B cell (primary cell): Measurements from ENCODE around the gene AASDHPPT. TPM values are rescaled to one million over a fixed set of nuclear protein-coding genes. Genes with fewer than 3 reads are reported as not detected.

Source experiments
- ATAC-seq: fragments of 200-7000 bp; cut with Tn5 transposase; one replicate; pipeline ENCODE4 v1.10.0; 2021; ENCODE audit warnings: low read depth, mild to moderate bottlenecking, moderate number of reproducible peaks, moderate library complexity
- CTCF ChIA-PET: fragments of 350-600 bp; sonication (Branson Sonifier 250); formaldehyde crosslinking; loops from one replicate; lab custom pipeline; 2021; ENCODE audit warnings: antibody characterized with exemption, inconsistent platforms; lab: Charles Lee
- POLR2A ChIA-PET: fragments of 350-600 bp; sonication (Branson Sonifier 250); formaldehyde crosslinking; loops from one replicate; lab custom pipeline; 2021; ENCODE audit warnings: antibody characterized with exemption; lab: Charles Lee
- DNase-seq: peaks from one replicate; pipeline ENCODE4 v3.0.0; 2013
- H2AFZ ChIP-seq: 2 replicates; pipeline ENCODE4 v1.6.1; 2012; ENCODE audit warnings: mild to moderate bottlenecking, low read depth, low read length; ENCODE audit not compliant: insufficient read depth, poor library complexity, severe bottlenecking
- H3K27ac ChIP-seq, 2 donors: 1 replicate in 1 of 2; 2 replicates in 1 of 2; pipeline ENCODE4 v1.5.1; 2012 to 2013; ENCODE audit warnings: low read length in 2 of 2, mild to moderate bottlenecking in 2 of 2, moderate library complexity in 1 of 2
- H3K27me3 ChIP-seq, 4 experiments: fragments of 200-600 bp in 1 of 4; sonication (generic) in 1 of 4; replicated peaks in 1 of 4; 1 replicate in 2 of 4; 2 replicates in 2 of 4; pipeline versions ENCODE4 v1.6.1 to v1.7.0; 2013 to 2016; ENCODE audit warnings: low read length in 3 of 4, mild to moderate bottlenecking in 2 of 4, mixed read lengths in 1 of 4, moderate library complexity in 1 of 4; ENCODE audit not compliant: insufficient read depth in 4 of 4, control insufficient read depth in 3 of 4; ENCODE audit errors: control extremely low read depth in 1 of 4
- H3K36me3 ChIP-seq, 2 experiments: replicated peaks in 1 of 2; 1 replicate in 1 of 2; 2 replicates in 1 of 2; pipeline versions ENCODE4 v1.6.1 to v1.7.1; 2013; ENCODE audit warnings: low read length in 1 of 2; ENCODE audit not compliant: insufficient read depth in 2 of 2, control insufficient read depth in 1 of 2; ENCODE audit errors: control extremely low read depth in 1 of 2, extremely low read depth in 1 of 2
- H3K4me1 ChIP-seq, 2 donors: fragments of 200-600 bp in 1 of 2; sonication (generic) in 1 of 2; 1 replicate in 1 of 2; 2 replicates in 1 of 2; pipeline versions ENCODE4 v1.5.1 to v1.6.1; 2013 to 2017; ENCODE audit warnings: low read length in 2 of 2; ENCODE audit not compliant: control insufficient read depth in 2 of 2, insufficient read depth in 2 of 2
- H3K4me2 ChIP-seq: replicated peaks from 2 replicates; pipeline ENCODE3; 2012; ENCODE audit warnings: mild to moderate bottlenecking, low read depth, low read length; ENCODE audit not compliant: poor library complexity, severe bottlenecking
- H3K4me3 ChIP-seq, 5 experiments: fragments of 200-600 bp in 1 of 5; sonication (generic) in 1 of 5; 1 replicate in 3 of 5; 2 replicates in 2 of 5; pipeline versions ENCODE4 v1.5.1 to v1.7.0; 2011 to 2016; ENCODE audit warnings: low read length in 4 of 5, mild to moderate bottlenecking in 4 of 5, low read depth in 2 of 5, control low read depth in 1 of 5, moderate library complexity in 1 of 5; ENCODE audit not compliant: insufficient read depth in 1 of 5; ENCODE audit errors: control extremely low read depth in 1 of 5, extremely low read depth in 1 of 5
- H3K79me2 ChIP-seq: fragments of 200-600 bp; sonication (generic); one replicate; pipeline ENCODE4 v1.6.0; 2016; ENCODE audit warnings: low read length; ENCODE audit not compliant: control insufficient read depth, insufficient read depth
- H3K9ac ChIP-seq: fragments of 200-600 bp; sonication (generic); 2 replicates; pipeline ENCODE4 v1.6.1; 2017; ENCODE audit warnings: mild to moderate bottlenecking, low read length, moderate library complexity
- H3K9me3 ChIP-seq, 3 donors: one replicate each; pipeline versions ENCODE4 v1.6.1 to v1.7.1; 2013; ENCODE audit warnings: low read length in 2 of 3; ENCODE audit not compliant: control insufficient read depth in 2 of 3, insufficient read depth in 1 of 3; ENCODE audit errors: control extremely low read depth in 1 of 3
- H4K20me1 ChIP-seq: 2 replicates; pipeline ENCODE4 v1.6.0; 2012; ENCODE audit warnings: mild to moderate bottlenecking, low read length; ENCODE audit not compliant: insufficient read depth, control insufficient read depth, poor library complexity, severe bottlenecking
- H3K27ac Mint-ChIP-seq: one replicate; pipeline ENCODE4 v1.8.0; 2021; ENCODE audit warnings: mixed read lengths
- H3K27me3 Mint-ChIP-seq: one replicate; pipeline ENCODE4 v1.8.0; 2021; ENCODE audit warnings: mixed read lengths
- H3K4me1 Mint-ChIP-seq: one replicate; pipeline ENCODE4 v1.8.0; 2021; ENCODE audit warnings: mixed read lengths
- H3K4me3 Mint-ChIP-seq: one replicate; pipeline ENCODE4 v1.8.0; 2021; ENCODE audit warnings: mixed read lengths
- H3K9me3 Mint-ChIP-seq: one replicate; pipeline ENCODE4 v1.8.0; 2022; ENCODE audit warnings: mixed read lengths; ENCODE audit not compliant: insufficient read depth
- EZH2 ChIP-seq: IDR thresholded peaks from 2 replicates; pipeline ENCODE4 v1.6.1; 2012; ENCODE audit warnings: borderline replicate concordance, low read depth, mild to moderate bottlenecking, moderate library complexity, low read length; ENCODE audit not compliant: insufficient read depth, poor library complexity, severe bottlenecking
- WGBS: methylation state at CpG from one replicate; pipeline ENCODE4 v1.1.5; 2013; ENCODE audit warnings: missing lambda C conversion rate; ENCODE audit not compliant: insufficient coverage; 5-methylcytosine and 5-hydroxymethylcytosine counted together
- intact Hi-C: fragments of 100-400 bp; cut with micrococcal nuclease; formaldehyde crosslinking; loops from one replicate; pipeline ENCODE4 v1.10.0; 2022
- polyA plus RNA-seq: library from polyadenylated mRNA; depleted of rRNA; stranded (reverse); fragments of >200 nt; gene quantifications from 2 replicates; pipeline ENCODE4 v1.2.3, GENCODE V29; 2012
- total RNA-seq, 2 donors: library from RNA; stranded (reverse); fragments of 120-200 nt in 1 of 2; gene quantifications; 1 replicate in 1 of 2; 2 replicates in 1 of 2; pipeline versions ENCODE4 v1.2.3 to v1.2.4, GENCODE V29; 2013 to 2022
- TF ChIP-seq, protein P1 (sequence below): fragments of 200-600 bp; IDR thresholded peaks from one replicate; pipeline ENCODE4 v1.8.0; 2022; ENCODE audit warnings: antibody characterized with exemption, mild to moderate bottlenecking

AASDHPPT gene
- total and polyA plus RNA-seq, 2 donors (not counting 1 experiment from before 2014, with no cell fraction given): 12.6 to 25.5 TPM

- Histone ChIP-seq H3K4me1 (no peaks in the 10 kb centered on the region), H2AFZ (no peak overlapping the region), H3K4me2 (no peak overlapping the region), H3K9me3 (peaks cover 0 to 3% (median 0%) of the 10 kb centered on the region in 3 donors), H3K27ac (no peak overlapping the region), H3K36me3 (no peaks in the 10 kb centered on the region), H3K27me3 (peaks cover 0 to 28% (median 4%) of the 10 kb centered on the region in 4 experiments), H3K79me2 (no peaks in the 10 kb centered on the region), H3K4me3 (no peak overlapping the region), H3K9ac (no peak overlapping the region), H4K20me1 (no peaks in the 10 kb centered on the region)
- ATAC-seq (no peak), DNase-seq (no peak)
- Mint-ChIP-seq H3K27me3 (peaks cover 39% of the 10 kb centered on the region), H3K4me1 (no peaks in the 10 kb centered on the region), H3K4me3 (no peak overlapping the region), H3K27ac (no peak overlapping the region), H3K9me3 (peaks cover 3% of the 10 kb centered on the region)
- TF ChIP-seq EZH2: no peak
- TF ChIP-seq, protein P1, sequence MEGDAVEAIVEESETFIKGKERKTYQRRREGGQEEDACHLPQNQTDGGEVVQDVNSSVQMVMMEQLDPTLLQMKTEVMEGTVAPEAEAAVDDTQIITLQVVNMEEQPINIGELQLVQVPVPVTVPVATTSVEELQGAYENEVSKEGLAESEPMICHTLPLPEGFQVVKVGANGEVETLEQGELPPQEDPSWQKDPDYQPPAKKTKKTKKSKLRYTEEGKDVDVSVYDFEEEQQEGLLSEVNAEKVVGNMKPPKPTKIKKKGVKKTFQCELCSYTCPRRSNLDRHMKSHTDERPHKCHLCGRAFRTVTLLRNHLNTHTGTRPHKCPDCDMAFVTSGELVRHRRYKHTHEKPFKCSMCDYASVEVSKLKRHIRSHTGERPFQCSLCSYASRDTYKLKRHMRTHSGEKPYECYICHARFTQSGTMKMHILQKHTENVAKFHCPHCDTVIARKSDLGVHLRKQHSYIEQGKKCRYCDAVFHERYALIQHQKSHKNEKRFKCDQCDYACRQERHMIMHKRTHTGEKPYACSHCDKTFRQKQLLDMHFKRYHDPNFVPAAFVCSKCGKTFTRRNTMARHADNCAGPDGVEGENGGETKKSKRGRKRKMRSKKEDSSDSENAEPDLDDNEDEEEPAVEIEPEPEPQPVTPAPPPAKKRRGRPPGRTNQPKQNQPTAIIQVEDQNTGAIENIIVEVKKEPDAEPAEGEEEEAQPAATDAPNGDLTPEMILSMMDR: no peak
- POLR2A ChIA-PET: no interaction called here
- no CpG with 5 or more reads among the region's 4 CpGs for WGBS
- CTCF ChIA-PET: no interaction called here
- intact Hi-C loops: no loop called here
Measured at GRCh38 chr11:106030609-106031008, 46.9 kb upstream of the AASDHPPT start.

GRCh38 chr11:106031202-106031810, 46.2 kb upstream of the AASDHPPT start:
- H3K36me3 ChIP-seq: no peaks in the 10 kb centered on the region
- no peaks in the 10 kb centered on the region for H3K79me2 ChIP-seq
- CTCF ChIA-PET: no interaction called here
- Mint-ChIP-seq H3K27me3 (peaks cover 46% of the 10 kb centered on the region), H3K4me1 (no peaks in the 10 kb centered on the region), H3K9me3 (peaks cover 3% of the 10 kb centered on the region), H3K27ac (no peak overlapping the region), H3K4me3 (no peak overlapping the region)
- no peak for TF ChIP-seq EZH2
- TF ChIP-seq, protein P1: no peak
- peaks cover 0 to 3% (median 0%) of the 10 kb centered on the region in 3 donors for H3K9me3 ChIP-seq
- DNase-seq (no peak), ATAC-seq (no peak)
- POLR2A ChIA-PET: no interaction called here
- no peak overlapping the region for H3K9ac ChIP-seq
- H3K4me3 ChIP-seq: no peak overlapping the region
- H3K27ac ChIP-seq: no peak overlapping the region
- no peaks in the 10 kb centered on the region for H3K4me1 ChIP-seq
- 29% methylated on average over 1 of the region's 2 CpGs for WGBS
- H4K20me1 ChIP-seq: no peaks in the 10 kb centered on the region
- H3K4me2 ChIP-seq: no peak overlapping the region
- H3K27me3 ChIP-seq: peaks cover 0 to 28% (median 4%) of the 10 kb centered on the region in 4 experiments
- no peak overlapping the region for H2AFZ ChIP-seq
- intact Hi-C loops: no loop called here
